ELR (cell line): ENCODE data around the gene KCTD18.

Experiments
- DNase-seq: peaks from one replicate; pipeline ENCODE4 v3.0.0-alpha.2; 2015; ENCODE audit warnings: low read depth

Gene KCTD18

GRCh38 chr2:200509612-200510433 lies at the start of gene KCTD18:
Gene KCTD18, minus strand, starts transcription at chr2:200510068. Its CDS starts 3,052 bp downstream, at chr2:200507016.
- peak; percentile 87 for DNase-seq

DNA sequence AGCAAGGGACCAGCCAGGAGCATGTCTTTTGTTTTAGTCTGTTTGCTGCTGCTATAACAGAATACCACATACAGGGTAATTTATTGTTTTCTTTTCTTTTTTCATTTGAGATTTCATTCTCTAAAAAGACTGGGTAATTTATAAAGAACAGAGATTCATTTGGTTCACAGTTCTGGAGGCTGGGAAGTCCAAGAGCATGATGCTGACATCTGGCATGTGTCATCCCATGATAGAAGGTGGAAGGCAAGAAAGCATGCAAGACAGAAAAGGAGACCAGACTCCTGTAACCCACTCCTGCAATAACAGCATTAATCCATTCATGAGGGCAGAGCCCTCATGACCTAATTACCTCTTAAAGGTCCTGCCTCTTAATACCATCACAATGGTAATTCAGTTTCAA lies 30.9 kb upstream of the KCTD18 start:
- DNase-seq, result no peak

- no peak for DNase-seq
Measured at GRCh38 chr2:200538139-200538538, 28.3 kb upstream of the KCTD18 start.

- no peak for DNase-seq
Measured at GRCh38 chr2:200534572-200534971, 24.7 kb upstream of the KCTD18 start.

DNA sequence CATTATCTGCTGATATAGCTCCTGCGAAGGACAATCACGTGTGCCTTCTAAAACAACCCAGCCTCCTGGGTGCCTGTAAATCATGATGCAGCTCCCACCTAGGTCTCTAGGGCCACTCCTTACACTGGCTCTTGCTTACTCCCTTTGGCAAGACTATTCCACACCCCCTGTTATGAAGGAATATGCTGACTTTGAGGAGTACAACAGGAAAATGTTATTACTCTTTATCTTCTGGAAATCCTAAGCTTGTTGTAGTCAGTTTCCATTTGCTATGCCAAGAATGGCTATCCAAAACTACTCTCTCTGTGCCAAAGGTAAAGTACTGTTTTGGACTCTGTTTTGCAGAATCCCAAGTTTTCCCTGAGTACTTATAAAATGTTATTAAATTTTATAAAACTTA lies 23.9 kb upstream of the KCTD18 start:
- no peak for DNase-seq

- no peak for DNase-seq
Measured at GRCh38 chr2:200528228-200528627, 18.4 kb upstream of the KCTD18 start.

- DNase-seq, result peak; percentile 98
Measured at GRCh38 chr2:200525882-200526651, 16.2 kb upstream of the KCTD18 start, which contains the start of gene SGO2. Gene SGO2, plus strand, starts transcription at chr2:200526207. Its CDS starts 6,769 bp downstream, at chr2:200532976.

GRCh38 chr2:200525551-200525881 lies 15.6 kb upstream of the KCTD18 start:
- no peak for DNase-seq

DNA sequence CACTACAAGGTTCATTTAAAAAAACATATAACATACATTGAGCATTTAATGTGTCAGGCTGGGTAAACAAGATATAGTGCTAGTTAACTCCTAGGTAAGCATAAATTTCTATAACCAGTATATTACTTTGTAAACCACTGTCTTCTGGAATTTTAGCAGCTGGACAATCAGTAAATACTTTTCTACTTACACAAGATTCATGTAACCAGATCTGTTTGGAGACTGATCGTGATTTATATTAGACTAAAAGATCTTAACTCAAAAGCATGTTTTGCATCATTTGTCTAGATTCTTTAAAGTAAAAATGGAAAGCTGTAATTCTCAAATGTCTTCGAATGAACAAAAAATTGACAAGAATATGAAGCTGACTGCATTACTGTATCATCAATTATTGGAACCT lies 15.2 kb upstream of the KCTD18 start:
- DNase-seq, result no peak

DNA sequence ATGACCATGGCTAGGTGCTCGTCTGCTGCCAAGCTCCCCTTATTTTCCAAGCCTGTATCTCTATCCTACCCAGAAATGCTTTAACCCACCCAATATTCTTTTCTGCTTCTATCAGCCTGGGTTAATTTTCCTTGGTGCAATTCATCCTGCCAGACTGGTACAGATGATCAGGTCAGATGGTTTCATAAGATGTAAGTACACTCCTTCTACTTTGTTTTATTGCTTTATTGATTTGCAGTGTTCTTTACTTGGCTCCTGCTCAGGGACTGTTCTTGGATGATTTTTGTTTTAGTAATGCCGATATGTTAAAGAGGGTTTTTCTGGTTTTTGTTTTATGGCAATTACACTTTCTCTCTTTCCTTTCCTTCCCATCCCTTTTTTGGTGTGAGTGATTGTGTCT lies 13.7 kb upstream of the KCTD18 start:
- DNase-seq, result no peak

GRCh38 chr2:200523158-200523557 lies 13.3 kb upstream of the KCTD18 start:
- peak; percentile 23 for DNase-seq

GRCh38 chr2:200515155-200515554 lies 5.3 kb upstream of the KCTD18 start:
- no peak for DNase-seq

DNA sequence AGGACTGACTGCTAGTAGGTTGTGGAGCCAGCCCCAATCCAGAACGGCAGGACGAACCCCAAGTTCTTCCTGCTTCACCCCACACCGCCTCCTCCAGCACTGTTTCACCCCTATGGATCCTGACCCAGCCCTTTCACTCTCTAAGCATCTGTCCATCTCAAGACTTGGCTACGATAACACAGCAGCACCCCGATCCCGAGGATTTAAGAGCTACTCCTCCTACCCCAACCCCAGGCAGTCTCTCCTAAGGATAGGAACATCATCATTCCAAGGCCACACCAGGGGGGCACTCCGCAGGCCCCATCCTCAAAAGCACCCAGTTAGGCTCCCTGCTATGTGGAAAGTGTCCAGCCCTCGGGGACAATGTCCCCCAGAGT lies 645 bp downstream of the KCTD18 start:
- peak; percentile 42 for DNase-seq

DNA sequence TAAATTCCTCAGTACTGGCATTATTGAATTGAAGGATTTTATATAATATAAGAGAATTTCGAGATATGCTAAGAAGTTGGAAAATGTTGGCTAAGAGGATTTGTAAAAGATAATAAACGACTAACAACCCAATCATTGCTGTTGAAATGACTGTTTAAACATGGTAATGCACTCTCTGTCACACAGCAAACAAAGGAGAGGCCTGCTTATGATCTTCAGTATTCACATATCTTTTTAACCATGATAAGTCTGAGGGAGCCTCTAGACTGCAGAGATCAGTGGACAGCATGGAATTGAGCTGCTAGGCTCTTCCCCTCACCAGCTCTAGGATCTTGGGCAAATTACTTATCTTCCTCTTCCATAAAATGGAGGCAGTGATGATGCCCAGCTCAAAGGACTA lies 2.7 kb downstream of the KCTD18 start:
- no peak for DNase-seq

GRCh38 chr2:200506679-200507078 lies 3.2 kb downstream of the KCTD18 start:
- no peak for DNase-seq

- no peak for DNase-seq
Measured at GRCh38 chr2:200502196-200502595, 7.7 kb downstream of the KCTD18 start.

- DNase-seq, result no peak
Measured at GRCh38 chr2:200498402-200499162, 11.3 kb downstream of the KCTD18 start.

GRCh38 chr2:200496696-200497095 lies 13.2 kb downstream of the KCTD18 start:
- DNase-seq, result no peak

DNA sequence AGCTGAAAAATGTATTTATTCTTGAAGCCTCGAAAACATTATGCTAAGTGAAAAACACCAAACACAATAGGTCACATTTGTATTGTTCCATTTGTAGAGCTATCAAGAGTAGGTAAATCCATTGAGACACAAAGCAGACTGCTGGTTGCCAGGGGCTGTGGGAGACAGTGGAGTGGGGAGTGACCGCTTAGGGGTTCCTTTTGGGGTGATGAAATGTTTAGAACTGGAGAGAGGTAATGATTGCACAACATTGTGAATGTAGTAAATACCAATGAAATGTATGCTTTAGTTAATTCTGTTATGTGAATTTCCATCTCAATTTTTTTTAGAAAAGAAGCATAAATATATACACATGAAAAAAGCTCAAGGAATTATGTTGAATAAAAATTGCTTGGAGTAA lies 15.8 kb downstream of the KCTD18 start:
- no peak for DNase-seq

GRCh38 chr2:200492656-200493055 lies 17.2 kb downstream of the KCTD18 start:
- no peak for DNase-seq

- DNase-seq, result no peak
Measured at GRCh38 chr2:200490001-200490400, 19.9 kb downstream of the KCTD18 start.

GRCh38 chr2:200488169-200488568 lies 21.7 kb downstream of the KCTD18 start:
- DNase-seq, result no peak

DNA sequence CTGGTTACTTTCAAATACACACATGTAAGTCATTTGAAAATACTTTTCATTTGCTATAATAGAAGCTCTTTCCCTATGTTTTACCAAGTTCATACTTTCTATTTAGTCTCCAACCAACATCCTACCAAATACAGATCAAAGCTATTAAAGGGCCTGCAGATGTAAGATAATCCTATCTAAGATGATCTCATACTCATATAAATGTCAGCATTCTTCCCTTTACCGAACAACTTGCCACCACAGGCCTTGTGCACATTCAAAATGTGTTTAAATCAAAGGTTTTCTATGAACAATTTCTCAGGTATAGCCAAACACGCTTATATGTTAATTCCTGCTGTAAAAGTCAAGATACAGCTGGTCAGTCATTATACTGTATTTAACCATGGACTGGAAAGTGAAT lies 23.3 kb downstream of the KCTD18 start:
- DNase-seq, result no peak
